ENCODE data around the gene PAXX.

PAXX gene

DNA sequence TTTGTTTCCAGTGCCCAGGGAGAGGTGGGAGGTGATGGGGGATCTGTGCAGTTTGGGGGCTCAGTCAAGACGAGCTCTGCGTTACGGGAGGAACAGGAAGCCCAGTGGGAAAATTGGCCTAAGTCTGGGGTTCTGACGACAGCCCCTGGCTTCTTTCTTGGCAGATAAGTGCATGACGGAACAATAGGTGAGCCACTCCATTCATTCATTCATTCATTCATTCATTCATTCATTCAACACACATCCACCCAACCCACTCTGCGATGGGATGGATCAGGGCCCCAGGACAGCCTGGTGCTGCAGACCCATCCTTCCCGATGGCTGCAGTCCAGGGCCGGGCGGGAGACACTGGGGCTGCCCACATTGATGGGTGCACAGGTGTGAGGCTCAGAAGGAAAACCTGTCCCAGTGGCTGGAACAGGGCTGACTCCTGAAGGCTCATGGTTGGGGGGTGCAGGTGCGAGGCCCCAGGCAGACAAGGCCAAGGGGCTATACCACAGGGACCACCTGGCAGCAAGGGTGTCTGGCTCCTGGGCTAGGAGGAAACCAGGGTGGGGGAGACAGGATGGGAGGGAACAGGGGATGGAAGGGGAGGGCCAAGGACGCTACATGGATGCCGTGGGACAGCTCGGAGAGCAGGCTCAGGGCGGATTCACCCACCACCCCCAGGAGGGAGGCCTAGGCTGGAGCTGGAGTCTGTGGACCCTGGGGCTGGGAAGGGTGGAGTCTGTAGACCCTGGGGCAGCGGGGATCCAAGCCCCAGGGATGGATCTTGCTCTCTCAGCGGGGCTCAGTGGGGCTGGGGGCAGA lies 11.3 kb upstream of the PAXX start:
- no peak for DNase-seq (ENCODE audit: low read depth in 2 of 3, low spot score in 2 of 3)

DNA sequence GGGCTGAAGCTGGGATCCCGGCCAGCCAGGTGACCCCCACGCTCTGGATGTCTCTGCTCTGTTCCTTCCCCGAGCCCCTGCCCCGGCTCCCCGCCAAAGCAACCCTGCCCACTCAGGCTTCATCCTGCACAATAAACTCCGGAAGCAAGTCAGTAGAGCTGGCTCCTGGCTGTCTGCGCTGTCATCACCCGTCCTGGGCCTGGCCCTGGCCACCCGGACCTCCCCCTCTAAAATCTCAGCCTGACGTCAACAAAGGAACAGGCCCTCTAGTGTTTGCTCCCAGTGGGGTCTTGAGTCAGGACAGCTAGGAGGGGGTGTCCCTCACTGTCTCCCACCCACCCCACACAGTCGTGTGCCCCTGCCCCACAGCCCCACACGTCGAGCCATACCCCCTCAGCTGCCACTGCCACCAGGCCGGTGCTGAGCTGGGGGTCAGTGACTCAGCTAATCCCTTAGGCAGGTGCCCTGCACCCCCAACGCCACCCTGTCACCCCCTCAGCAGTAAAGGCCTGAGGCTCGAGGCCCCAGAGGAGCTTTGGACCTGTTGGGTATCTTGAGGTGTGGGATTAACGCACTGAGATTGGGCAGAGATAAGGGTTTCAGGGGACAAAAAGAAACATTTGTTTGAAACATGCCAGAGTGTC lies 10.5 kb upstream of the PAXX start:
- no peak for DNase-seq (ENCODE audit: low read depth in 2 of 3, low spot score in 2 of 3)

DNA sequence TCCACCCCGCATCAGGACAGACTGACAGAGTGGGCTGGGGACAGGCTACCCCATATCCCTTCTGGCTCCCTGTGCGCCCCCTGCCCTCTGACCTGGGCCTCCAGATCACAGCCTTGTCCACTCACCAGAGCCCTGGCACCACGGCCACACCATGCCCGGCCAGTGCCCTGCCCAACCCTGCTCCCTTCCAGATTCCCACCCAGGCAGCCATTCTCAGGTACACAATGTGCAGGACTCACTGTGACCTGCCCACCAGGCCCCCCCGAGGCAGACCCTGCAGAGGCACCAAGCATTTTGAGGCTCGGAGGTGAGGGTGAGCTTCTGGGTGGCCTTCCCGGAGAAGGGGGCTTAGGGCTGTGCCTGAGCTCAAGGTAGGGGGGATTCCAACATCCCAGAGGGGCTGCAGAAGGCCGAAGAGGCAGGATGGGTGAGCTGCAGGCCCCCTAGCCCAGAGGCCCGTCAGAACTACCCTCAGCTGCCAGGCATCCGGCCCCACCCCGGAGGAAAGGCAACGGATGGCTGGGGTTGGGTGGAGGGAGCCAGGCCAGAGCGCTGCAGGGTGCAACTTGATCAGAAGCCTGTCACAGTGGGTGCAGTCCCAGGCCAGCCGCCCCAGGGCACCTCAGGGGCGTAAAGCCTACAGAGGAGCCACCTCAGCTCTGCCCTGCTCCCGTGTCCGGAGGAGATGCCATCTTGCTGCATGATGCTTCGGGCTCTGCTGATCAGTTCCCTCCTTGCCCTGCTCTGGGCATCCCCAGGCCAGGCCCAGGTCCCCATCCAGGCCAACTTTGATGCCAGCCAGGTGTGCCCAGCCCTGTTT lies 9.8 kb upstream of the PAXX start, which contains the start of gene LCNL1:
LCNL1 (plus strand) TSS at position 762 of the 820 bp plus-strand sequence. CDS start 594 bp downstream, outside the sequence.
- no peak for DNase-seq (ENCODE audit: low read depth in 2 of 3, low spot score in 2 of 3)

DNA sequence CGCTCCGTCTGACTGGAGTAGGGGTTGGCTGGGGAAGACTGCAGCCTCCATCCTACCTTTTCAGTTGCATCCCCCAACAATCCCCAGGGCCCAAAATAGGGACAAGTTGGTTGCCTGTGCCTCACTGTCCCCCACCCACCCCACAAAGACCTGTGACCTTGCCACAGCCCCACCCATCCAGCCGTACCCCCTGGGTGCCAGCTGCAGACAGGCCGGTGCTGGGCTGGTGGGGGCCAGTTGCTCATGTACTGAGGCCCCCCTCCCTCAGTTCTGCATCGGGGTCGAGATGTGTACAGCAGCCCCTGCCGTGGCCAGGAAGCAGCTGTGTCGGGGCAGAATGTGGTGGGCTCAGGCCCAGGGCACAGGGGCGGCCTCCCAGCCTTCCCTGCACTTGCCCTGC lies 9.1 kb upstream of the PAXX start:
- no peak for DNase-seq (ENCODE audit: low read depth in 2 of 3, low spot score in 2 of 3)

DNA sequence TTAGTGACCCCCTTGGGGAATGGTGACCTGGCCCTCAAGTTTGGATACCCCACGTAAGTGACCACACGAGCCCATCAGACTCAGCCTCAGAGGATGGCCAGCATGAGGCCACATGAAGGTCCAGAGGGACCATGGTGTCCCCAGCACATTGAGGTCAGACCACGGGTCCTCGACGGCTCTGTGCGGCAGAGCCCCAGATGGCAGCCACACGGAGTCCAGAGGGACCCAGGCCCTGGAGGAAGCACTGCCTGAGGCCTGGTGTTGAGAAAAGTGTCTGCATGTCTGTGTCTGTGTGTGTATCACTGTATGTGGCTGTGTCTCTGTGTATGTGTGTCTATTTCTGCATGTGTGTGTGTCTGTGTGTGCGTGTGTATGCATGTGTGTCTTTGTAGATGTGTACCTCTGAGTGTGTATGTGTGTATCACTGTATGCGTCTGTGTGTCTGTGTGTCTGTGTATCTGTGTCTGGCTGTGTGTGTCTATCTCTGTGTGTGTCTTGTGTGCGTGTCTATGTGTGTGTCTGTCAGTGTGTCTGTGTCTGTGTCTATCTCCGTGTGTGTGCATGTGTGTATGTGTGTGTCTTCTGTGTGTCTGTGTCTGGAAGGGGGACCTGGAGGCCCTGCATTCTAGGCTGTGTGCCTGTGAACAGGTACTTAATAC lies 8.4 kb upstream of the PAXX start:
- DNase-seq (ENCODE audit: low read depth in 2 of 3, low spot score in 2 of 3) = no peak

DNA sequence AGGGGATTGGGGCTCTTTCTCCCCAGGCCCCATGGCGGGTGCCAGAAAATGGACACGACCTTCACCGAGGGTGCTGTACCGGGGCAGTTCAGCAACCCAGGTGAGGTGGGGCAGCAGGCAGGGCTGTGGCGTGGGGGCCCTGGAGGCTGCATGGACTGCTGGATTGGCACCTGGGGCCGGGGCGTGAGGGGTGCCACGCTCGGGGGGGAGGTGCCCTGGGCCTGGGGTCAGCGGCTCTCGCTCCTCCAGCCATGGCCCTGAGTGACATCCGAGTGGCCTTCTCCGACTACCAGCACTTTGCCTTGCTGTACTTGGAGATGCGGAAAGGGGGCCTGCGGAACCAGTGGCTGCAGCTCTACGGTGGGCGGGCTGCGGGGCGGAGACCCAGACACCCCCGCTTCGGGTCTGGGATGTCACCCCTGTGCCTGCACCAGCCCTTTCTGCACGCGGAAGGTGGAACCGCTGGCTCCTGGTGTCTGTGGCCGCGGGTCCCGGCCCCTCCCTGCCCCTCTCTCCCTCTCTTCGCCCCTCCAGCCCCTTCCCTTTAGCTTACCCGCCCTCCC lies 7.7 kb upstream of the PAXX start:
- DNase-seq (ENCODE audit: low read depth in 2 of 3, low spot score in 2 of 3) = no peak

DNA sequence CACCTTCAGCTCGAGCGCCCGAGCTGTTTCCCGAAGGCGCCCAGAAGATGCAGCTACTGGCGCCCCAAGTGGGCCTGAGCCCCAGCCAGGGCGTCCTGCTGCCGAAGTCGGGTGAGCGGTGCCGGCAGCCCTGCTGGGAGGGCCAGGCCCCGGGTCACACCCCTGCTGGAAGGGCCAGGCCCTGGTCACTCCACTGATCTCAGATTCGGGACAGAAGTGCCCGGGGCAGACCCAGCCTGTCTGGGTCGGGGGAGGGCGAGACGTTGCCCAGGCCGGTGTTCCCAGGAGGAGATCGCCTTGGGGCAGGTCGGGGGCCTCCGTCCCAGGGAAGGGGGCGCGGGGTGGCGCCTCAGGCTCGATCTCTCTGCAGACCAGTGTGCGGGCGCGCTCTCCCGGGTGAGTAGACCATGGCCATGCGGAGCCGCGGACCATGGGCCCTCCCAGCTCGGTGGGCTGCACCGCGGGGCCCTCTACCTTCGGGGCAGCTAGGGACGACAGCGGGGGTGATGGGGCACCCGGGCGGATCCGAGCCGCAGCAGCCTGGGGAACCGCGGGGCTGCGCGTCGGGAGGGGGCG lies 7.1 kb upstream of the PAXX start:
- DNase-seq (ENCODE audit: low read depth in 2 of 3, low spot score in 2 of 3) = no peak

DNA sequence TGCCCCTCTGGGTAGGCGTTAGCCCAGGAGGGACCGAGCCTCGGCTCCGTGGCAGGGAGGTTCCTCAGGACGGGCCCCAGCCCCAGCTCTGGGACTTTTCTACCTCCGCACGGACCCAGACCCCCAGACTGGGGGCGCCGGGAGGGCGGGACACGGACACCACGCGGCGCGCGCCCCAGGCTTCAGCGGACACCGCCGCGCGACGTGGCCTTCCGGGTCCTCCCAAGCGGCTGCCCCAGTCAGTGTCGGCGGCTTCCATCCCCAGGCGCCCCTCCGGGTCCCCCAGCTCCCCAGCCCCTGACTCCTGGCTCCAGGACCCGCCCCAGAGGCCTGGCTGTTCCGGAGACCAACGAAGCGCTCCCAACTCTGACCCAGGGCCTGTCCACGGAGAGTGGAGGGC lies 6.4 kb upstream of the PAXX start:
- DNase-seq (ENCODE audit: low read depth in 2 of 3, low spot score in 2 of 3) = no peak

DNA sequence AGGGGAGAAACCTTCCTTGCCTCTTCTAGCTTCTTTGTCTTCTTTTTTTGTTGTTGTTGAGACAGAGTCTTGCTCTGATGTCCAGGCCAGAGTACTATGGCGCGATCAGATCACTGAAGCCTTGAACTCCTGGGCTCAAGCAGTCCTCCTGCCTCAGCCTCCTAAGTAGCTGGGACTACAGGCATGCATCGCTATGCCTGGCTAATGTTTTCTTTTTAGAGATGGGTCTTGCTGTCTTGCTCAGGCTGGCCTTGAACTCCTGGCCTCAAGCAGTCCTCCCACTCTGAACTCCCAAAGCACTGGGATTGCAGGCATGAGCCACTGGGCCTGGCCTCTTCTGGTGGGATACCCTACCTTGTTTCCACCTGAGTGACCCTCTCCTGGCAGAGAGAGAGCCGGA lies 3.4 kb upstream of the PAXX start:
- no peak for DNase-seq (ENCODE audit: low read depth in 2 of 3, low spot score in 2 of 3)

DNA sequence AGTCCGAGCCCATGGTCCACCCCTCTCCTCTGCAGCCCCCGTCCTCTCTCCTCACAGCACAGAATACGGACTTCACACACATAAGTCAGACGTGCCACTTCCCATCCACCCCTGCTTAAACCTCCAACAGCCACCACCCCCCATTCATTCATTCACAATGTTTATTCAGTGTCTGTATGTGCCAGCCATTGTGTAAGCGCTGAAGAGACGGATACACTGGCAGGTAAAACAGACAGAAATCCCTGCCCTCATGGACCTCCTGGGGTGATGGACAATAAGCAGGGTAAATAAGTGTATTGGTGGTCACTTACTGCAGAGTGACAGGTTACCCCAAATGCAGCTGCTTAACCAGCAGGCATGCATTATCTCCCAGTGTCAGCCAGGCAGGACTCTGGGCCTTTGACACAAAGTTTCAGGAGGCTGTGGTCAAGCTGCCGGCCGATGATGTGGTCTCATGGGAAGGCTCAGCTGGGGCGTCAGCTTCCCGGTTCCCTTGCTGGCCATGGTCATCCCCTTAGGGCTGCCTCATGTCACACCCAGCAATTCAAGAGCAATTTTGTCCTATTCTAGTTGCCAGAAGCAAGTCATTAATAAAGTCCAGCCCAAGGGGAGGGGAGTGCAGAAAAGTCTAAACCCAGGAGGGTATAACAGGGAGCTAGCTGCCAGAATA lies 1.8 kb upstream of the PAXX start:
- no peak for DNase-seq (ENCODE audit: low read depth in 2 of 3, low spot score in 2 of 3)

DNA sequence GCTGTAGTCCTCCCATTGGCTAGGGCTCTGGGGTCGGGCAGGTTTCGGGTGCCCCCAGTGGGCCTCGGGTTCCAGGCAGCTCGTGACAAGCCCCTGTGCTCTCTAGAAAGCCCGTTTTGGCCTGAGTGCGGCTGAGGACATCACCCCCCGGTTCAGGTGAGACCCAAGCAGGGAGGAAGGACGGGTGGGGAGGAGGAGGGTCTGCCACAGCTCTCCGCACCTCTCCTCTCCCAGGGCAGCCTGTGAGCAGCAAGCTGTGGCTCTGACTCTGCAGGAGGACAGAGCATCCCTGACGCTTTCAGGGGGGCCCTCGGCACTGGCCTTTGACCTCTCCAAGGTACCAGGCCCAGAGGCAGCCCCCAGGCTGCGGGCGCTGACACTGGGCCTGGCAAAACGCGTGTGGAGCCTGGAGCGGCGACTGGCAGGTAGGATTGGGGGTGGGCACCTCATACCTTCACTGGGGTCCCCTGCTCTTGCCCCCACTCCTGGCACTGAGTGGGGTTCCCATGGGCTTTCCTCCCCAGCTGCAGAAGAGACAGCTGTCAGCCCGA lies 672 bp downstream of the PAXX start:
- no peak for DNase-seq (ENCODE audit: low read depth in 2 of 3, low spot score in 2 of 3)

DNA sequence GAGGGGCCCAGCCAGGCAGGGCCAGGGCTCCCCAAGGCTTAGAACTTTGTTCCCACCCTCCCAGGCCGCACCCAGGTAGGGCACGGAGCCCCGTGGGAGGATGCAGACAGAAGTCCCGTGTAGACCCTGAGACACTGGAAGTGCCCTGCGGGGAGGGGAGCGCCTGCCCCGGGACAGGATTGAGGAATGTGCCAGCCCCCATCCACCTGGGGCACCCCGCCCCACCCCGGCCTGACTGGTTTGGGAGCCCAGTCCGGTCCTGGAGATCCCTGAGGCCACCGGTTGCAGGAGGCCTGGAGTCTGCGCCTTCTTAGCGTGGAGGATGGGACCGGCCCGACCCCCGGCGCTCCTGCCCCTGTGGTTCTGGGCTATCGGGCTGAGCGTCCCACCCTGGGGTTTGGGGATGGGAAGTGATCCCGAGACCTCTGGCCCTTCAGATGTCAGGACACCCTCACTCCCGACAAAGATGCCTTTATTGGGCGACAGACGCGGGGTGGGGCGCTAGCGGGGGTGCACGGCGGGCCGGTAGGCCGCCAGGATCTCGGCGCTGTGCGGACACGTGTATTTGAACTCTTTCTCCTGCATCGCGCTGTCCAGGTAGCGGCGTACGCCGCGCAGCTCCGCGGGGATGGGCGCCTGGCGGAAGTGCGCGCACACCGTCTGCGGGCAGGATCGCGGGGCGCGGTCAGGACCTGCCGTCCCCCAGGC lies 2.1 kb downstream of the PAXX start:
- DNase-seq (ENCODE audit: low read depth in 2 of 3, low spot score in 2 of 3) = no peak

DNA sequence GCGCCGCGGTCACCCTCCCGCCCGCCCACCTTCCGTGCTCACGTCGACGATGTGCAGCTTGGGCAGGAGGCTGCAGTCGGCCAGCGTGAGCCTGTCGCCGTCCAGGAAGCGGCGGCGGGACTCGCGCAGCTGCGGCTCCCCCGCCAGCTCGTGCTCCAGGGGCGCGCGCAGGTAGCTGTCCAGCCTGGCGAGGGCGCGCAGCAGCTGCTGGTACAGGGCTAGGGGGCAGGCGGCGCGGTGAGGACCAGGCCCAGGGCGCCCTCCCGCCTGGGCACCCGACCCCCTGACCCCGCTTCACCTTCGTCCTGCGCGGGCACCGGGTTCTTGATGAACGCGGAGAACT lies 2.6 kb downstream of the PAXX start:
- DNase-seq (ENCODE audit: low read depth in 2 of 3, low spot score in 2 of 3) = no peak

DNA sequence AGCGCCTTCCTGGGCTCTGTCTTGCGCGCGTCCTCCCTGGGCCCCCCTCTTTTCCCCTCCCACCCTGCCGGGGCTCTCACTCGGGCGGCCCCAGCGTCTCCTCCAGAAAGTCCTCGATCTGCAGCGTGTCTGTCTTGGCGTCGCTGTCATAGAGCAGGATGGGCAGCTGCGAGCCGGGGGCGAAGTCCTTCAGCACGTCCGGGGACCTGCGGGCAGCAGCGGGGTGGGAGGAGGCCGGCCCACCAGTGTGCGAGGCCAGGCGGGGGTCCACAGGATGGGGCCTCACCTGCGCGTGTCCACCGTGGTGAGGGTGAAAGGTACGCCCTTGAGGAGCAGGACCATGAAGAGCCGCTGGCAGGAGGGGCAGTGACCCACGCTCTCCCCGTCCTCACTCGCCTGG lies 3.1 kb downstream of the PAXX start:
- DNase-seq (ENCODE audit: low read depth in 2 of 3, low spot score in 2 of 3) = no peak

DNA sequence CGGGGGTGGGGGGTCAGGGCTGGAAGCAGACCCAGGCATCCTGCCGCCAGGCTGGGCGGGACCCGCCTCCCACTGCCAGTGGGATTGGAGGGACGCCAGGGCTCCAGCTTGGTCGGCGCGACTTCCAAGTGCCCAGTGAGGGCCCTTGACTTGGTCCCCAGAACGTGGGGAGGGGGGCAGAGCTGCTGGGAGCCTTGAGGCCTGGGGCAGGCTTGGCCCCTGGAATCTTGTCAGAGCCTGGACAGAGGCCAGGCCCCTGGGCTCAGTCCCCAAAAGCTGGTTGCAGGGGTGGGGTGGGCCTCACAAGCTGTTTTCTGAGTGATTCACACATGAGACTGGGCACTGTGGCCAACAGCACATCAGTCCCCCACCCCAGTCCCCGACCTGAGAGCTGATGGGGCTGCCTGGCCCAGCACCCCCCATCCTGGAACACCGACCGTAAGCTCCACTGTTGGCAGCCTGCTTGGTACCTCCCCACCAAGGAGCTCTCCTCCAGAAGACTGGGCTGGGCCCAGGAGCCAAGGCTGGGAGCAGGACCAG lies 3.6 kb downstream of the PAXX start:
- DNase-seq (ENCODE audit: low read depth in 2 of 3, low spot score in 2 of 3) = no peak

DNA sequence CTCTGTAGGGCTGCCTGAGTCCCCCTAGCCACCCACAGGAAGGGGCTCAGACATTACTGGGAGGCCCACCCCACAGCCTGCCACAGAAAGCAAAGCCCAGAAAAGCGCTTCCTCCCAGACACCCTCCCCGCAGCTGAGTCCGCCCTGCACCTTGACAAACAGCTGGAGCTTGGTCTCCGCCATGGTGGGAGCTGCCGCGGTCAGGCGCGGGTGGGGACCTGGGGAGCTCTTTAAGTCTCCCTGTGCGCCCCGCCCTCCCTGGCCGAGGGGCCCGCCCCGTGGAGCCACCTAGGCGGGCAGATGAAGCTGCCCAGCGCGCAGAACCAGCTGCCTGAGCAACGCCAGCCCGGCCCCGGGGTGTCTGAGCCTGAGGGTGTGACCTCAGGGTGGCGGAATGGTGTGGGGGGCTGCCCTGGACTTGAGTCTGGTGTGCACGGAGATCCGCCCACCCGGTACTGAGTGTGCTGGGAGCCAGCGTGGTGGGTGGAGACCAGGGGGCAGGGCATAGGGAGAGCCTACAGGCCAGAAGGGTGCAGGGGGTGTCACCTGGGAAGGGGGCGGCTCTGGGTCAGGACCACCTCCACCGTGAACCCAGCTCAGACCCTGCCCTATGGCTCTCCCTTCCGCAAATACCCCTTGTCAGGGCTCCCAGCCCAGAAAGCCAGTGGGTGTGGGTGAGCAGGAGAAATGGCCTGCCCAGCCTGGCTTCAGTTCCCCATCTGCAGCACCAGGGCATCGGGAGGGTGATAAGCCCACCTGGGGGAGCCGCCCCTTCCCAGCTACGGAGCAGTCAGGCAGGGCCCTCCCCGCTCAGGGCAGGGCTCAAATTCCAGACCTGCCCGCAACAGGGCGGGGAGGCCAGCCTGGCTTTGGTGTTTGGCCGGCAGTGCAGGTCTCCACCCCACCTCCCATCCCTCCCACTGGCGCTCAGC lies 4.4 kb downstream of the PAXX start, which contains the start of gene CLIC3:
CLIC3 (minus strand) TSS at position 208 of the 932 bp plus-strand sequence; CDS start at position 183, 25 bp downstream.
- DNase-seq (ENCODE audit: low read depth in 2 of 3, low spot score in 2 of 3) = no peak

DNA sequence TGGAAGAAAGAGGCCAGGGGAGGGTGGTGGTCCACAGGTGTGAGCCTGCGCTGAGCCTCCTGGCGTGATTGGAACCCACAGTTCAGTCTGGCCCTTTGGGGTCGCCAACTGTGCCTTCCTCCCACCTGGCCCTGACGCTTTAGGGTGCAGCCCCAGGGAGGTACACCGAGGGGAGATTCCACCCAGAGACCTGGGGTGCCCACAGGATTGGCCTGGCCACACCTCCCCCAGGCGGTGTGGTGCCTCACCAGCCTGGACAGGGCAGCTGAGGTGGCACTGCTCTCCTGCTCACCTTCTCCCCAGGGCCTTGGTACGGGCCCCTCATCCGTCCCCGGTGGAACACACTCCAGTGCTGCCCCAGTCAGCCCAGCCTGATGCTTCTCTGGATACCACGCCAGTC lies 5.1 kb downstream of the PAXX start:
- DNase-seq (ENCODE audit: low read depth in 2 of 3, low spot score in 2 of 3) = no peak

DNA sequence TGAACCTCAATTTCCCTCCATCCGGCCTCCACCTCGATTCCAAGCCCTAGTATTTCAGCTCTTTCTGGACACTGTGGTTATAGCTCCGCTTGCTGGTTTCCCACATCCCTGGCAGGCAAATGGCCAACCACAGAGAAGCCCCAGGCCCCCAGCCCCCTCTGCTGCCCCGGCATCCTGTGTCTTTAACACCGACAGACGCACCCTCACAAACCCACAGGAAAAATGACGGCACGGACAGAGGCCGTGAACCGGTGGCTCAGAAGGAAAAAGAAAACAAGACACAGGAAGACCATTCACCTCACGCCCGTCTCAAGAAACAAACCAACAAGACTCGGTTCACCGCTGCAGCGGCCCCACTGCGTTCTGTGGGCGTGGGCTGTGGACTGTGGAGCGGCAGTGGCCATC lies 5.6 kb downstream of the PAXX start:
- no peak for DNase-seq (ENCODE audit: low read depth in 2 of 3, low spot score in 2 of 3)
